SK-N-SH (cell line): Measurements from ENCODE around the gene CEBPA. TPM values are rescaled to one million over a fixed set of nuclear protein-coding genes. Genes with fewer than 3 reads are reported as not detected.

ENCODE experiments used
- CTCF ChIA-PET: fragments of 300-600, 350-600 bp; formaldehyde crosslinking; extraction: SDS; loops from one replicate; lab custom pipeline; 2021; lab: Yijun Ruan, JAX
- POLR2A ChIA-PET: fragments of 350-600 bp; sonication (Branson Sonifier 250); formaldehyde crosslinking; extraction: SDS; loops from one replicate; lab custom pipeline; 2020; ENCODE audit warnings: antibody characterized with exemption, inconsistent platforms; lab: Yijun Ruan, JAX
- DNase-seq: peaks from one replicate; pipeline ENCODE4 v3.0.0; 2012
- H2AFZ ChIP-seq: fragments of 200-600 bp; sonication (generic); 2 replicates; pipeline ENCODE4 v1.8.1; 2016; ENCODE audit warnings: antibody characterized with exemption, mild to moderate bottlenecking, low read depth
- H3F3A ChIP-seq: fragments of 200-600 bp; sonication (generic); replicated peaks from 2 replicates; pipeline ENCODE3; 2016; ENCODE audit warnings: antibody characterized with exemption, mild to moderate bottlenecking; ENCODE audit not compliant: insufficient read depth
- H3K27ac ChIP-seq, 2 experiments: fragments of 200-500 bp in 1 of 2; fragments of 200-600 bp in 1 of 2; sonication (Bioruptor generic) in 1 of 2; sonication (generic), shearing (Covaris generic) in 1 of 2; 2 replicates each; pipeline versions ENCODE4 v1.5.1 to v1.6.1; 2014 to 2016; ENCODE audit warnings: low read depth in 2 of 2, inconsistent platforms in 1 of 2, low read length in 1 of 2, mild to moderate bottlenecking in 1 of 2, mixed read lengths in 1 of 2
- H3K27me3 ChIP-seq: fragments of 200-600 bp; sonication (generic), shearing (Covaris generic); 2 replicates; pipeline ENCODE4 v1.6.1; 2016; ENCODE audit warnings: mixed run types; ENCODE audit not compliant: insufficient read depth
- H3K36me3 ChIP-seq, 2 experiments: fragments of 200-500 bp in 1 of 2; fragments of 200-600 bp in 1 of 2; sonication (Bioruptor generic) in 1 of 2; sonication (generic) in 1 of 2; replicated peaks in 1 of 2; 2 replicates each; pipeline versions ENCODE3 to v1.5.1; 2014 to 2016; ENCODE audit warnings: low read length in 1 of 2, mild to moderate bottlenecking in 1 of 2; ENCODE audit not compliant: insufficient read depth in 2 of 2, control insufficient read depth in 1 of 2
- H3K4me1 ChIP-seq, 2 experiments: fragments of 200-500 bp in 1 of 2; fragments of 200-600 bp in 1 of 2; sonication (Bioruptor generic) in 1 of 2; sonication (generic), shearing (Covaris generic) in 1 of 2; 2 replicates each; pipeline versions ENCODE4 v1.5.1 to v1.6.1; 2014 to 2016; ENCODE audit warnings: low read depth in 1 of 2, low read length in 1 of 2, mixed run types in 1 of 2; ENCODE audit not compliant: insufficient read depth in 2 of 2, control insufficient read depth in 1 of 2
- H3K4me2 ChIP-seq: fragments of 200-600 bp; sonication (generic), shearing (Covaris generic); 2 replicates; pipeline ENCODE4 v1.6.1; 2017; ENCODE audit warnings: mixed run types
- H3K4me3 ChIP-seq, 2 experiments: fragments of 200-500 bp in 1 of 2; fragments of 200-600 bp in 1 of 2; sonication (Bioruptor generic) in 1 of 2; sonication (generic), shearing (Covaris generic) in 1 of 2; 2 replicates each; pipeline versions ENCODE4 v1.5.1 to v1.8.1; 2014 to 2016; ENCODE audit warnings: low read depth in 2 of 2, inconsistent platforms in 1 of 2, low read length in 1 of 2, mild to moderate bottlenecking in 1 of 2, mixed read lengths in 1 of 2, moderate library complexity in 1 of 2
- H3K79me2 ChIP-seq: fragments of 200-600 bp; sonication (generic); 2 replicates; pipeline ENCODE4 v1.8.1; 2017; ENCODE audit warnings: mild to moderate bottlenecking; ENCODE audit not compliant: insufficient read depth
- H3K9ac ChIP-seq: fragments of 200-600 bp; sonication (generic); 2 replicates; pipeline ENCODE4 v1.6.1; 2017; ENCODE audit warnings: mixed run types
- H3K9me2 ChIP-seq: fragments of 200-600 bp; sonication (generic); 2 replicates; pipeline ENCODE4 v1.6.1; 2017; ENCODE audit warnings: mixed run types
- H3K9me3 ChIP-seq: fragments of 200-600 bp; sonication (generic); 2 replicates; pipeline ENCODE4 v1.6.1; 2017; ENCODE audit warnings: mixed run types, mild to moderate bottlenecking, moderate library complexity
- H4K20me1 ChIP-seq: fragments of 200-600 bp; sonication (generic); 2 replicates; pipeline ENCODE4 v1.6.1; 2017; ENCODE audit warnings: mild to moderate bottlenecking, mixed run types; ENCODE audit not compliant: insufficient read depth
- CHD2 ChIP-seq: fragments of 150-350 bp; IDR thresholded peaks from 2 replicates; pipeline ENCODE4 v1.6.1; 2018; ENCODE audit warnings: low read length; ENCODE audit not compliant: partially characterized antibody
- CTCF ChIP-seq: fragments of 200-600 bp; sonication (generic); IDR thresholded peaks from 2 replicates; pipeline ENCODE4 v1.6.1; 2017; ENCODE audit warnings: antibody characterized with exemption, mild to moderate bottlenecking, moderate library complexity
- ELF1 ChIP-seq: IDR thresholded peaks from 2 replicates; pipeline ENCODE4 v1.4.0; 2012
- EP300 ChIP-seq, 2 experiments: IDR thresholded peaks; 2 replicates each; pipeline versions ENCODE4 v1.4.0 to v1.6.1; 2012; ENCODE audit warnings: borderline replicate concordance in 1 of 2, low read depth in 1 of 2, low read length in 1 of 2
- FOSL2 ChIP-seq: IDR thresholded peaks from 2 replicates; pipeline ENCODE4 v1.4.0; 2012; ENCODE audit warnings: low read depth, mild to moderate bottlenecking, moderate library complexity, borderline replicate concordance
- GATA2 ChIP-seq: sonication (generic); formaldehyde crosslinking; IDR thresholded peaks from 2 replicates; pipeline ENCODE4 v1.5.0; 2020; ENCODE audit warnings: mild to moderate bottlenecking, missing genetic modification reagents
- NRF1 ChIP-seq: IDR thresholded peaks from 2 replicates; pipeline ENCODE4 v1.6.1; 2012; ENCODE audit warnings: low read depth, mild to moderate bottlenecking, low read length
- REST ChIP-seq: IDR thresholded peaks from 2 replicates; pipeline ENCODE4 v1.6.1; 2012; ENCODE audit warnings: mild to moderate bottlenecking, low read depth, low read length, moderate library complexity
- RFX5 ChIP-seq: IDR thresholded peaks from 2 replicates; pipeline ENCODE4 v1.6.1; 2012; ENCODE audit warnings: mild to moderate bottlenecking, improper control_type of control experiment, low read length
- RXRA ChIP-seq: IDR thresholded peaks from 2 replicates; pipeline ENCODE4 v1.4.0; 2012; ENCODE audit warnings: low read depth, mild to moderate bottlenecking, borderline replicate concordance
- SIN3A ChIP-seq: IDR thresholded peaks from 2 replicates; pipeline ENCODE4 v1.6.1; 2012; ENCODE audit warnings: low read depth, mild to moderate bottlenecking, low read length, moderate library complexity, borderline replicate concordance
- TAF1 ChIP-seq: IDR thresholded peaks from 2 replicates; pipeline ENCODE4 v1.6.1; 2012; ENCODE audit warnings: low read depth, mild to moderate bottlenecking, low read length, moderate library complexity, borderline replicate concordance
- TCF12 ChIP-seq: IDR thresholded peaks from 2 replicates; pipeline ENCODE4 v1.4.0; 2012
- USF2 ChIP-seq: fragments of 150-350 bp; IDR thresholded peaks from 2 replicates; pipeline ENCODE4 v1.6.1; 2017; ENCODE audit warnings: antibody characterized with exemption, low read length, low read depth, borderline replicate concordance
- WGBS: methylation state at CpG from one replicate; pipeline ENCODE4 v1.1.6; 2017; ENCODE audit warnings: low lambda C conversion rate; 5-methylcytosine and 5-hydroxymethylcytosine counted together
- polyA plus RNA-seq, 3 experiments: library from polyadenylated mRNA; depleted of rRNA; stranded (reverse); fragments of >200 nt; gene quantifications; 2 replicates each; pipeline ENCODE4 v1.2.3, GENCODE V29; 2012

CEBPA gene
- polyA plus RNA-seq, 1 of the 3 experiments (the other 2 are of a cell fraction): 0.15 TPM

GRCh38 chr19:33343859-33344572, 41.7 kb upstream of the CEBPA start:
- Histone ChIP-seq H3K9ac (no peak overlapping the region), H3K27me3 (peaks cover 9% of the 10 kb centered on the region; the same call in 1 of the 2 replicates), H3K4me1 (peaks cover 0 to 4% of the 10 kb centered on the region in 2 experiments; a peak in 1 of 4 replicates), H3K27ac (no peak overlapping the region), H3K79me2 (no peaks in the 10 kb centered on the region), H3K9me2 (no peaks in the 10 kb centered on the region), H3F3A (no peaks in the 10 kb centered on the region), H3K4me3 (no peak overlapping the region), H3K9me3 (no peaks in the 10 kb centered on the region), H3K4me2 (no peak overlapping the region), H2AFZ (no peak overlapping the region), H3K36me3 (no peaks in the 10 kb centered on the region), H4K20me1 (no peaks in the 10 kb centered on the region)
- DNase-seq: no peak
- TF ChIP-seq CHD2 (no peak), RFX5 (no peak)
- 17% methylated on average over 12 of the region's 12 CpGs for WGBS
- CTCF ChIA-PET: interaction anchor here (0.9 to 1.5 kb wide), 2 partner anchors 30 to 109 kb away, joined by 3 read pairs; partner anchors contain the start of gene CEBPG
- POLR2A ChIA-PET: no interaction called here

GRCh38 chr19:33343301-33343700, 41.0 kb upstream of the CEBPA start:
- CTCF ChIA-PET: interaction anchor here (1.5 kb wide), 1 partner anchor 31 kb away, joined by 3 read pairs; the partner anchor contains the start of gene CEBPG
- Histone ChIP-seq H3K4me3 (no peak overlapping the region), H3F3A (no peaks in the 10 kb centered on the region), H3K9me2 (no peaks in the 10 kb centered on the region), H3K4me1 (no peaks in the 10 kb centered on the region), H3K4me2 (no peak overlapping the region), H3K9ac (no peak overlapping the region), H2AFZ (no peak overlapping the region), H3K27ac (no peak overlapping the region), H3K27me3 (peaks cover 9% of the 10 kb centered on the region; the same call in 1 of the 2 replicates), H3K36me3 (no peaks in the 10 kb centered on the region), H3K79me2 (no peaks in the 10 kb centered on the region), H4K20me1 (no peaks in the 10 kb centered on the region), H3K9me3 (no peaks in the 10 kb centered on the region)
- no peak for TF ChIP-seq FOSL2
- TF ChIP-seq GATA2 (CRISPR knock-in tag): no peak
- TF ChIP-seq EP300 (IDR thresholded peaks at IDR 0.05; ENCODE audit: borderline replicate concordance in 1 of 2, low read depth in 1 of 2, low read length in 1 of 2): no peak
- TF ChIP-seq SIN3A: no peak
- TF ChIP-seq CTCF: no peak
- TF ChIP-seq TCF12: no peak
- no peak for TF ChIP-seq USF2
- TF ChIP-seq NRF1: no peak
- no peak for TF ChIP-seq RXRA
- no peak for TF ChIP-seq REST
- TF ChIP-seq ELF1: no peak
- no peak for TF ChIP-seq TAF1
- DNase-seq: no peak
- POLR2A ChIA-PET: no interaction called here
- 22% methylated on average over 2 of the region's 2 CpGs for WGBS
